Loucy (cell line): Measurements from ENCODE around the gene NADSYN1.

ENCODE experiments used
- H2AFZ ChIP-seq: fragments of 200-600 bp; sonication (generic); 2 replicates; pipeline ENCODE4 v1.6.0; 2016; ENCODE audit warnings: antibody characterized with exemption, mild to moderate bottlenecking, low read length, moderate library complexity
- H3F3A ChIP-seq: fragments of 200-600 bp; 2 replicates; pipeline ENCODE4 v1.6.0; 2016; ENCODE audit warnings: antibody characterized with exemption, low read depth, mild to moderate bottlenecking
- H3K27me3 ChIP-seq: fragments of 200-600 bp; sonication (generic); 2 replicates; pipeline ENCODE4 v1.6.1; 2014; ENCODE audit warnings: low read length, mild to moderate bottlenecking; ENCODE audit not compliant: insufficient read depth, poor library complexity, severe bottlenecking
- H3K36me3 ChIP-seq: fragments of 200-600 bp; sonication (generic); 2 replicates; pipeline ENCODE4 v1.6.1; 2016; ENCODE audit warnings: low read length; ENCODE audit not compliant: insufficient read depth
- H3K4me1 ChIP-seq: fragments of 200-600 bp; sonication (generic); 2 replicates; pipeline ENCODE4 v1.5.1; 2014; ENCODE audit warnings: low read length, mild to moderate bottlenecking; ENCODE audit not compliant: insufficient read depth, poor library complexity, severe bottlenecking
- H3K4me2 ChIP-seq: fragments of 200-600 bp; sonication (generic); 2 replicates; pipeline ENCODE4 v1.6.0; 2014; ENCODE audit warnings: antibody characterized with exemption, low read length, low read depth, mild to moderate bottlenecking; ENCODE audit not compliant: poor library complexity, severe bottlenecking
- H3K4me3 ChIP-seq: fragments of 200-600 bp; sonication (generic); 2 replicates; pipeline ENCODE4 v1.5.1; 2014; ENCODE audit warnings: low read length, mild to moderate bottlenecking, mixed read lengths; ENCODE audit not compliant: poor library complexity, severe bottlenecking
- H3K79me2 ChIP-seq: fragments of 200-600 bp; sonication (generic); 2 replicates; pipeline ENCODE4 v1.6.1; 2014; ENCODE audit warnings: low read length; ENCODE audit not compliant: insufficient read depth
- H3K9ac ChIP-seq: fragments of 200-600 bp; sonication (generic); 2 replicates; pipeline ENCODE4 v1.6.0; 2014; ENCODE audit warnings: mild to moderate bottlenecking, low read depth, low read length, moderate library complexity; ENCODE audit not compliant: poor library complexity, severe bottlenecking
- H3K9me2 ChIP-seq: fragments of 200-600 bp; sonication (generic); replicated peaks from 2 replicates; pipeline ENCODE4 v1.6.1; 2016; ENCODE audit warnings: low read depth, low read length, mixed read lengths
- H3K9me3 ChIP-seq: fragments of 200-600 bp; sonication (generic); 2 replicates; pipeline ENCODE4 v1.6.1; 2014; ENCODE audit warnings: mild to moderate bottlenecking, antibody characterized with exemption, low read length, low read depth; ENCODE audit not compliant: insufficient read depth
- H4K20me1 ChIP-seq: fragments of 200-600 bp; sonication (generic); 2 replicates; pipeline ENCODE4 v1.6.0; 2014; ENCODE audit warnings: antibody characterized with exemption, low read length, mild to moderate bottlenecking; ENCODE audit not compliant: insufficient read depth, poor library complexity, severe bottlenecking
- CTCF ChIP-seq: fragments of 200-600 bp; sonication (generic); conservative IDR thresholded peaks from 2 replicates; pipeline ENCODE4 v1.5.1; 2014; ENCODE audit warnings: mild to moderate bottlenecking, antibody characterized with exemption, low read length
- EZH2phosphoT487 ChIP-seq: fragments of 200-600 bp; IDR thresholded peaks from 2 replicates; pipeline ENCODE4 v1.6.1; 2018; ENCODE audit warnings: antibody characterized with exemption, mild to moderate bottlenecking, moderate library complexity, borderline replicate concordance

The NADSYN1 gene

GRCh38 chr11:71458146-71459070, 5.4 kb downstream of the NADSYN1 start:
- Histone ChIP-seq H3K79me2 (peaks cover 42% of the 10 kb centered on the region), H3K27me3 (no peaks in the 10 kb centered on the region), H3K36me3 (peaks cover 54% of the 10 kb centered on the region; the same call in 1 of the 2 replicates), H3K4me2 (no peak overlapping the region), H3K9me3 (no peaks in the 10 kb centered on the region), H3K9me2 (no peaks in the 10 kb centered on the region), H4K20me1 (peaks cover 9% of the 10 kb centered on the region), H3K9ac (no peak overlapping the region), H2AFZ (no peak overlapping the region), H3F3A (no peaks in the 10 kb centered on the region), H3K4me1 (peaks cover 19% of the 10 kb centered on the region), H3K4me3 (no peak overlapping the region)
- TF ChIP-seq CTCF: no peak
- TF ChIP-seq EZH2phosphoT487: no peak

GRCh38 chr11:71459076-71459766, 6.2 kb downstream of the NADSYN1 start:
- Histone ChIP-seq H3K9ac (no peak overlapping the region), H2AFZ (no peak overlapping the region), H3K36me3 (peaks cover 58% of the 10 kb centered on the region; the same call in 1 of the 2 replicates), H3K4me2 (no peak overlapping the region), H3F3A (no peaks in the 10 kb centered on the region), H3K79me2 (peaks cover 34% of the 10 kb centered on the region), H3K9me3 (no peaks in the 10 kb centered on the region), H3K4me1 (peaks cover 14% of the 10 kb centered on the region), H3K27me3 (no peaks in the 10 kb centered on the region), H4K20me1 (peaks cover 9% of the 10 kb centered on the region), H3K4me3 (no peak overlapping the region), H3K9me2 (no peaks in the 10 kb centered on the region)
- TF ChIP-seq CTCF (no peak), EZH2phosphoT487 (no peak)

- Histone ChIP-seq H3K27me3 (no peaks in the 10 kb centered on the region), H3K4me3 (no peak overlapping the region), H3K9me3 (no peaks in the 10 kb centered on the region), H3K9ac (no peak overlapping the region), H3K79me2 (peaks cover 28% of the 10 kb centered on the region; the same call in 1 of the 2 replicates), H4K20me1 (peaks cover 3% of the 10 kb centered on the region), H3K36me3 (peaks cover 59% of the 10 kb centered on the region; the same call in 1 of the 2 replicates), H3F3A (no peaks in the 10 kb centered on the region), H3K4me1 (peaks cover 8% of the 10 kb centered on the region), H3K4me2 (no peak overlapping the region), H2AFZ (no peak overlapping the region), H3K9me2 (no peaks in the 10 kb centered on the region)
- TF ChIP-seq CTCF (no peak), EZH2phosphoT487 (no peak)
Observed at GRCh38 chr11:71459767-71460320, 6.8 kb downstream of the NADSYN1 start.
